Endothelial cell of umbilical vein (primary cell): ENCODE results near the gene MCTP1. TPM values are rescaled to one million over a fixed set of nuclear protein-coding genes. Genes with fewer than 3 reads are reported as not detected.

Experiments used
- BruUV-seq: library from RNA; stranded (reverse); fragments of 400-500 nt; replicated peaks from 2 replicates; lab custom pipeline; 2021; lab: Mats Ljungman, UMichigan
- CTCF ChIA-PET: fragments of 300-600, 350-600 bp; sonication (Branson Sonifier 250); formaldehyde crosslinking; loops from one replicate; lab custom pipeline; 2021; ENCODE audit warnings: antibody characterized with exemption, inconsistent platforms; lab: Charles Lee
- POLR2A ChIA-PET: fragments of 300-600, 350-600 bp; sonication (Branson Sonifier 250); formaldehyde crosslinking; loops from one replicate; lab custom pipeline; 2021; ENCODE audit warnings: antibody characterized with exemption, inconsistent platforms; lab: Charles Lee
- DNase-seq: peaks from one replicate; pipeline ENCODE4 v3.0.0-alpha.2; 2011; ENCODE audit warnings: low read depth, low spot score
- FAIRE-seq: peaks from 2 replicates; lab custom pipeline; 2011; peaks lifted over from hg19 to GRCh38; lab: Jason Lieb, UNC
- H2AFZ ChIP-seq: 2 replicates; pipeline ENCODE4 v1.6.0; 2012; ENCODE audit warnings: low read depth, low read length, control low read depth, inconsistent platforms
- H3K27ac ChIP-seq: 2 replicates; pipeline ENCODE4 v1.5.1; 2011; ENCODE audit warnings: low read depth, mild to moderate bottlenecking, control low read depth, low read length, moderate library complexity; ENCODE audit not compliant: insufficient read depth
- H3K27me3 ChIP-seq, 2 experiments: 2 replicates each; pipeline versions ENCODE4 v1.6.0 to v1.6.1; 2011; ENCODE audit warnings: low read length in 2 of 2, mixed read lengths in 1 of 2; ENCODE audit not compliant: control insufficient read depth in 2 of 2, insufficient read depth in 2 of 2
- H3K36me3 ChIP-seq, 2 experiments: 2 replicates in 1 of 2; 3 replicates in 1 of 2; pipeline ENCODE4 v1.5.1; 2011; ENCODE audit warnings: low read length in 2 of 2, mild to moderate bottlenecking in 1 of 2, moderate library complexity in 1 of 2; ENCODE audit not compliant: control insufficient read depth in 2 of 2, insufficient read depth in 2 of 2; ENCODE audit errors: extremely low read depth in 1 of 2
- H3K4me1 ChIP-seq: 3 replicates; pipeline ENCODE4 v1.5.1; 2011; ENCODE audit warnings: mild to moderate bottlenecking, low read length; ENCODE audit not compliant: control insufficient read depth, insufficient read depth; ENCODE audit errors: extremely low read depth
- H3K4me2 ChIP-seq: 2 replicates; pipeline ENCODE4 v1.6.1; 2011; ENCODE audit warnings: low read length, control low read depth, mixed read lengths; ENCODE audit not compliant: insufficient read depth
- H3K4me3 ChIP-seq, 3 experiments: fragments of 200-600 bp in 1 of 3; sonication (generic), shearing (Covaris generic) in 1 of 3; replicated peaks in 1 of 3; 2 replicates each; pipeline ENCODE4 v1.5.1; 2011 to 2016; ENCODE audit warnings: control low read depth in 3 of 3, low read length in 3 of 3, mild to moderate bottlenecking in 2 of 3, inconsistent platforms in 1 of 3, low read depth in 1 of 3, moderate library complexity in 1 of 3; ENCODE audit not compliant: insufficient read depth in 1 of 3
- H3K79me2 ChIP-seq: 2 replicates; pipeline ENCODE4 v1.6.0; 2012; ENCODE audit warnings: low read length, inconsistent platforms; ENCODE audit not compliant: control insufficient read depth, insufficient read depth
- H3K9ac ChIP-seq: replicated peaks from 2 replicates; pipeline ENCODE3; 2011; ENCODE audit warnings: low read length, control low read depth; ENCODE audit not compliant: insufficient read depth; ENCODE audit errors: extremely low read depth
- H3K9me1 ChIP-seq: replicated peaks from 3 replicates; pipeline ENCODE4 v1.6.0; 2011; ENCODE audit warnings: mild to moderate bottlenecking, low read length; ENCODE audit not compliant: control insufficient read depth, insufficient read depth; ENCODE audit errors: extremely low read depth
- H3K9me3 ChIP-seq: replicated peaks from 2 replicates; pipeline ENCODE4 v1.5.1; 2012; ENCODE audit warnings: low read length, inconsistent platforms; ENCODE audit not compliant: control insufficient read depth, insufficient read depth
- H4K20me1 ChIP-seq: replicated peaks from 2 replicates; pipeline ENCODE3; 2011; ENCODE audit warnings: mild to moderate bottlenecking, low read length; ENCODE audit not compliant: control insufficient read depth, insufficient read depth; ENCODE audit errors: extremely low read depth
- CTCF ChIP-seq, 2 donors: IDR thresholded peaks; 1 replicate in 1 of 2; 2 replicates in 1 of 2; pipeline ENCODE4 v1.5.1; 2011; ENCODE audit warnings: low read length in 2 of 2, mild to moderate bottlenecking in 2 of 2, moderate library complexity in 2 of 2, control low read depth in 1 of 2, inconsistent platforms in 1 of 2, low read depth in 1 of 2; ENCODE audit not compliant: insufficient read depth in 1 of 2; ENCODE audit errors: extremely low read depth in 1 of 2
- MYC ChIP-seq: IDR thresholded peaks from one replicate; pipeline ENCODE4 v1.6.1; 2011; ENCODE audit warnings: mild to moderate bottlenecking, low read depth, low read length
- POLR2A ChIP-seq: IDR thresholded peaks from 2 replicates; pipeline ENCODE4 v1.6.1; 2012; ENCODE audit warnings: low read depth, mild to moderate bottlenecking, control low read depth, low read length
- dilution Hi-C: fragments of 300-500 bp; cut with MboI; formaldehyde crosslinking; loops from one replicate; pipeline ENCODE4 v1.15.0; 2019; ENCODE audit warnings: low sequenced_read_pairs; ENCODE audit not compliant: extremely low pct_ligation_motif_present
- intact Hi-C: fragments of 100-400 bp; cut with micrococcal nuclease; formaldehyde crosslinking; loops from one replicate; pipeline ENCODE4 v1.10.0; 2022
- polyA plus RNA-seq, 4 experiments: library from polyadenylated mRNA; depleted of rRNA in 3 of 4; stranded (reverse) in 3 of 4; unstranded in 1 of 4; fragments of >200 nt; gene quantifications; 2 replicates each; pipeline versions ENCODE4 v1.2.1 to v1.2.3, GENCODE V29; 2011 to 2012; ENCODE audit warnings: missing spikeins in 1 of 4
- total RNA-seq: library from RNA; stranded (reverse); gene quantifications from 2 replicates; pipeline ENCODE4 v1.2.3, GENCODE V29; 2021

Gene MCTP1
- total and polyA plus RNA-seq, 2 donors (not counting 3 experiments of a cell fraction or from before 2014, with no cell fraction given): 79.3 to 203 TPM

- H3K36me3 ChIP-seq: no peaks in the 10 kb centered on the region
- no peaks in the 10 kb centered on the region for H3K9me3 ChIP-seq
- no peak overlapping the region for H3K9ac ChIP-seq
- H4K20me1 ChIP-seq: no peaks in the 10 kb centered on the region
- H3K9me1 ChIP-seq: peaks cover 3% of the 10 kb centered on the region
- H3K4me1 ChIP-seq: no peaks in the 10 kb centered on the region
- no peak overlapping the region for H3K27ac ChIP-seq
- dilution Hi-C loops (no loop called here), intact Hi-C loops (no loop called here)
- FAIRE-seq (no peak), DNase-seq (no peak)
- POLR2A ChIA-PET: no interaction called here
- CTCF ChIA-PET: interaction anchor here (0.9 kb wide), 1 partner anchor 9 kb away, joined by 6 read pairs; no protein-coding TSS in a partner anchor
- no peaks in the 10 kb centered on the region for H3K79me2 ChIP-seq
- H3K27me3 ChIP-seq: no peaks in the 10 kb centered on the region
- no peak overlapping the region for H2AFZ ChIP-seq
- no TSS peak for BruUV-seq
- no peak for TF ChIP-seq POLR2A
- H3K4me2 ChIP-seq: no peak overlapping the region
- H3K4me3 ChIP-seq: no peak overlapping the region
Measured at GRCh38 chr5:94784536-94785505, 500.1 kb downstream of the MCTP1 start.

- TF ChIP-seq MYC (no peak), CTCF (IDR thresholded peaks at IDR 0.05; ENCODE audit: extremely low read depth in 1 of 2, insufficient read depth in 1 of 2, low read depth in 1 of 2, low read length in 2 of 2) (no peak)
- FAIRE-seq (no peak), DNase-seq (no peak)
- H3K4me2 ChIP-seq: no peak overlapping the region
- dilution Hi-C loops (no loop called here), intact Hi-C loops (no loop called here)
- POLR2A ChIA-PET: no interaction called here
- H3K27ac ChIP-seq: no peak overlapping the region
- no peak overlapping the region for H3K9ac ChIP-seq
- peaks cover 3% of the 10 kb centered on the region for H3K9me1 ChIP-seq
- H2AFZ ChIP-seq: no peak overlapping the region
- H4K20me1 ChIP-seq: no peaks in the 10 kb centered on the region
- H3K79me2 ChIP-seq: no peaks in the 10 kb centered on the region
- H3K36me3 ChIP-seq: no peaks in the 10 kb centered on the region
- CTCF ChIA-PET: no interaction called here
- H3K4me1 ChIP-seq: no peaks in the 10 kb centered on the region
- H3K27me3 ChIP-seq: no peaks in the 10 kb centered on the region
- no peak overlapping the region for H3K4me3 ChIP-seq
- BruUV-seq: no TSS peak
- H3K9me3 ChIP-seq: no peaks in the 10 kb centered on the region
Measured at GRCh38 chr5:94782383-94782782, 502.5 kb downstream of the MCTP1 start.
